Limb (tissue), 2 donors: ENCODE measurements around the gene PDPK1.
"Not testable (repeated sequence)": the region's sequence is repeated elsewhere in the genome, so short reads cannot be mapped to it uniquely, and the experiment has no call there.

Source experiments
- DNase-seq, 2 donors: peaks; one replicate each; pipeline ENCODE4 v3.0.0-alpha.2; 2016; ENCODE audit errors: extremely low spot score in 2 of 2

PDPK1 gene

DNA sequence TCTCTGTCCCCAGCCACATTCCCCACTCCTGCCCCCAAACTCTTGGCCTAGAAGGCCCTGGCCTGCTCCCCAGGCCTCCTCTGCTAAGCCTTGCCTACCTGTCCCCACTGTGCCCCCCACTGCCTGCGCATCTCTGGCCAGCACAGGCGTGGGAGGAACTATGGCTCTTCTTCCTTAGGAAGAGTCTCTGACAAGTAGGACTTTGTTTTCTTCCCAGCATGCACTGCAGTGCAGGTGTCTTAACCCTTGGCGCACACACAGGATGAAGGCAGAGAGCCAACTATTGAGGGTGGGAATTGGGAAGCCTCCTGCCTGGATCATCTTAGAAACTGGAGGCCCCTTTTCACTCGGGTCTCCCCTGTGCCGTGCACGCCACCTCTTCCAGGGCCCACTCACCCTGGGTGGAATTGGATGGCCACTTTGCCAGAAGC lies 14.0 kb upstream of the PDPK1 start:
- DNase-seq: no peak

DNA sequence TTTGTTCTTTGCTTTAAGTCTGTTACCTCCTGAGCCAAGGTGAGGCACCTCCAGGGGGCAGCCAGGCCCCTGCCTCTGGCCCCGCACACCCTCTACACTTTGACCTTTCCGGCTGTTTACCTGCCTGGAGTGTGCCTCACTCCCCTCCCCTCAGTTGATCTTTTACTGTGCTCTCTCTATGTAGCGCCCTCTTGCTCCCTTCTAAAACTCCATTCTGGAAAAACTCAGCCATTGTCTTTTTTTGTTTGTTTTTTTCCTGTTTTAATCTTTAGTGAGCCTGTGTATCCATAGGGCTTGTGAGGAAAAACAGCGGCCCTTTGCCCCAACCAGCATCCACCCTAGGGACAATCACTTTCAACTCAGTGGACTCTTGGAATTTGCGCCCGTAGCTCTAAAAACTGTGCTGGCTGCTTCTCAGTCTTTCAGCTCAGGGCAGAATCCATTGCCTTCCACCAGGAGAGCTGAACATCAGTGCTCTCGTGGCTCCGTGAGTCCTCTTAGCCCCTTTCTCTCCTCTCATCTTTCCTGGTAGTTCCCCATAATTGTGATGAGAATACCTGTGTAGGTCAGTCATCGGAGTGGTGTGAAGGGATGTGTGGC lies 13.4 kb upstream of the PDPK1 start:
- no peak for DNase-seq

DNA sequence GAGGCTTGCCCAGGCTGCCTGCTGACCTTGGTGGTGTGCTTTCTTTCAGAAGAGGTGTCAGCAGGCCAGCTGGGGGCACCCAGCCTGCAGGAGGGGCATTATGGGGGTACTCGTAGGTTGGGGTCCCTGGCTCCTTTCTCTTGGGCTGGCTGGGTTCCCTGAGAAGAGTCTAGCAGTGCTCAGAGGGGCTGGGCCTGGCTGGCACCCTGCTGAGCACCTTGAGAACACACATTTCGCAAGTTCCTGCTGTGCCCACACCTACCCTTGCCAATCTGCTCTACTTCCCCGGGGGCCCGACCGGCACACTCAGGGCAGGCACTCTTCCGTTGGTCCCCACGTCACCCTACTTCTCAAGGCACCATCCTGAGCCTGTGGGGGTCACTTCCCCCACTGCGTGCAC lies 11.7 kb upstream of the PDPK1 start:
- no peak for DNase-seq

DNA sequence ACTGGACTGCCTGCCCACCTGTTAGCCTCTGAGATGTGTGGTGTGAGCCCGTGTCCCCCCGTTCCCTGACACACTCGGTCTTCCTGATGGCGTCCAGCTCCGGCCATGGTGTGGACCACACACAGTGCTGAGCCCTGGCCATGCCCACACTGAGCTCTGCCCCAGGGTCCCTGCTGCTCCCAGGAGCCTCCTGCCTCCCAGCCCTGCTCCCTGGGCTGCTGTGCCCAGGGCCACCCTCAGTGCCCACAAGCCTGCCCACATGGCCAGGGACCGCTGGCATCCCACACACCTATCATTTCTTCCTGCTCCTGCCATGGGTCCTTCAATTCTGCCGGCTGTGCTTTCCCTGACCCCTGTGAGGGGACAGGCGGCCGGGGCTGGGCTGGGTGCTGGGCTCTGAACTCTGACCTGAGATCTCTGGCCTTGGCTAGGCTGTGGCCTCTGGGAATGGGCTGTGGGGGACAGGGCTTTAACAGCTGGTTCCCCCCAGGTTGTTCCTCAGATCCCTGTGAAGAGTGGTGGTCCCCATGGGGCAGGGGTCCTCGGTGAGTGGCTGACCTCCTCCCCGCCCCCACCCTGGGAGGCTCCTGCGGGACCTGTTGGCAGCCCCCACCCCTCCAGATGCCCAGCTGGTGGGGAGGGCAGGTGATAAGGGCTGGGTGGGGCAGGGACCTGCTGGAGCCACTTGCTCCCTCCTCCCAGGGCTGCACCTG lies 10.6 kb upstream of the PDPK1 start:
- DNase-seq: no peak

DNA sequence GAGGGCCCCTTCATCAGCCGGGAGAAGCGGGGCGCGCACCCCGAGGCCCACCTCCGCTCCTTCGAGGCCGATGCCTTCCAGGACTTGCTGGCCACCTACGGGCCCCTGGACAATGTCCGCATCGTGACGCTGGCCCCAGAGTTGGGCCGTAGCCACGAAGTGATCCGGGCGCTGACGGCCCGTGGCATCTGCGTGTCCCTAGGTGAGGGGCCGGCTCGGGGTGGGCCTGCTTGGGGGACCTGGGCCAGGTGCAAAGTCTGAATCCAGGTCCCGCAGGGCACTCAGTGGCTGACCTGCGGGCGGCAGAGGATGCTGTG lies 10.1 kb upstream of the PDPK1 start:
- DNase-seq: no peak

GRCh38 chr16:2528161-2529060 lies 9.4 kb upstream of the PDPK1 start:
- DNase-seq: no peak

GRCh38 chr16:2529061-2529931 lies 8.5 kb upstream of the PDPK1 start:
- no peak for DNase-seq

DNA sequence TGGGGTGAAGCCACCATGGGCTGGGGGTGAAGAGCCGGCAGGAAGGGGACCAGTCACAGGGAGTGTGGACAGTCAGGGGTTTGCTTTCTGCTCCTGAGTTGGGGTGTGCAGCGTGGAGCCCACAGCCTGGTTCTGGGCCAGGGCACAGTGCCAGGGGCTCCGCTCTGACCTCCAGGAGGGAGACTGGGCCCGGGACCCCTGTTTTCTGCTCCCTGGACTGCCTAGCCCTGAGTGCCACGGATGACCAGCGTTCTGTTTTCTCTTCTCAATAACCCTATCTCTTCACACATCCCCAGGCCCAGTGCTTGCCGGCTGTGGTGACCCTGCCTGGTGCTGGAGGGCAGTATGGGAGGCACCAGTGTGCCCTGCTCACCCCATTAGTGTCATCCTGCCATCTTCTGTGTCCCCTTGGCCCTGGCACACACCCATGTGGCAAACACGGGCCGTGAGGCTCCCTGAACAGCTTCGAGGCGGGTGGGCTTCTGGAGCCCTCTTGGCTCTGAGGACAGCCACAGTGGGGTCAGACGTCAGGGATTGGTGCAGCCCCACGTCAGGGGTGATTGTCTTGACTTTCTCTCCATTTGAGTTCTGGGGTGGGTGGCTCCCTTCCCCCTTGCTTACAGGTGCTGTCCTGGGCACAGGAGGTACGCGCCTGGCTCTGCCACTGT lies 7.7 kb upstream of the PDPK1 start:
- no peak for DNase-seq

DNA sequence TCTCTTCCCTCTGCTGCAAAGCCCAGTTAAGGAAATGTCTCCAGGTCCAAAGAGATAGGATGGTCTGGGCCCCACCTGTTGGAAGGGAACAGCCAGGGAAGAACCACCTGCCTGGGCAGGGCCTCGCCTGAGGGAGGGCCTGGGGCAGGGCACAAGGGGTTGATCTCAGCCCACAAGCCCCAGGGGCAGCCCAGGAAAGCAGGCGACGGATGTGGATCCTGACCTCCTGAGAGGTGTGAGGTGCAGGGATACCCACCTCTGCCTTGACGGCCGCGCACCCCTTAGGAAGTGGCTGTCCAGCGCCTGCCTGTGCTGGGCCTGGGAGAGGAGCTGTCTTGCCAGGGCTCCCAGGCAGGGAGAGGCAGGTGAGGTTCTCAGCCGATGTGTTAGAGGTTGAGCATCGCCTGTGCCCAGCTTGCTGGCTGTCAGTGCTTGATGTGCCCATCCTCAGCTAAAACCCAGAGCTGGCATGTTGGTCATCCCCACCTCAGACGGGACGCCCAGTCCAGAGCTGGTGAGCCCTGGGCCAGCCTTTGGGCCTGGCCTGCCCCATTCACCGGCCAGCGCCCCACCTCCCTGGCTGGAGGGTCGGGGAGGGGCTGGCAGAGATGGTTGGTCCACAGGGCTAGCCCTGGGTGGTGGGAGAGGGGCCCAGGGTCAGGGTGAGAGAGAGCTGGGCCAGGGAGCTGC lies 7.0 kb upstream of the PDPK1 start:
- no peak for DNase-seq

- DNase-seq: no peak
Measured at GRCh38 chr16:2531371-2531695, 6.5 kb upstream of the PDPK1 start, which contains the start of gene CEMP1. Gene CEMP1 (minus strand): TSS chr16:2531408. CDS start chr16:2531073, 335 bp downstream.

DNA sequence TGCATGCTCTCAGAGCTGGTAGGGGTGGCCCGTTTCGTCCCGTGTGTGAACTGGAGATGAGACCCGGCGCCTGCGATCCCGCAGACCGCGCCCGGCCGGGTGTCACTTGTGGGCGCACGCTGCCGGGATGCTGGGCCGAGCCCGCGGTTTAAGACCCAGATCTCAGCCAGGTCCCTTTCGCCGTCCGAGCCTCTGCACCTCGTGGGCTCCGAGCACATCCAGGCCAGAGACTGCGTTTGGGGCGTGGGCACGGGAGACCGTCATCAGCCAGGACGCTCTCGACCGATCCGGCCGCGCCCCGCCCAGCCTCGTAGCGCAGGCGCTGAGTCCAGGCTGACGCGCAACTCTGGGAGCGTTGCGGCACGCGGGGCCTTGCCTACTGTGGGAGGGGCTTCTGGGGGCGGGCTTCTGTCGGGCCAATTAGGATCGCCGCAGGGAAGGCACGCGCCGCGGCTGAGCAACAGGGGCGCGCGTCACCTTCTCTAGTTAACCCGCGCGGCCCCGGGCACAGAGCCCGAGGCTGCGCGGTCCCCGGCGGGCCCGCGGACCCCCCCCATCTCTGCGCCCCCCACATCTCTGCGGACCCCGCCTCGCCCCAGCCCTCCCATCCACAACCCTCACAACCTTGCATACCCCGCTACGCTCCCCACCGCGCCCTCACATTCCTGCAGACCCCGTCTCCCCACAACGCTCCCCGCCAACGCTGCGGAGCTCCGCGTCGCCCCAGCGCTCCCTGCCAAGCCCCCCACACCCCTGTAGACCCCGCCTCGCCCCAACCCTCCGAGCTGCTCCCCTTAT lies 5.9 kb upstream of the PDPK1 start:
- DNase-seq: peak; percentile 95 to 97

GRCh38 chr16:2532494-2533141 lies 5.2 kb upstream of the PDPK1 start:
- no peak for DNase-seq

DNA sequence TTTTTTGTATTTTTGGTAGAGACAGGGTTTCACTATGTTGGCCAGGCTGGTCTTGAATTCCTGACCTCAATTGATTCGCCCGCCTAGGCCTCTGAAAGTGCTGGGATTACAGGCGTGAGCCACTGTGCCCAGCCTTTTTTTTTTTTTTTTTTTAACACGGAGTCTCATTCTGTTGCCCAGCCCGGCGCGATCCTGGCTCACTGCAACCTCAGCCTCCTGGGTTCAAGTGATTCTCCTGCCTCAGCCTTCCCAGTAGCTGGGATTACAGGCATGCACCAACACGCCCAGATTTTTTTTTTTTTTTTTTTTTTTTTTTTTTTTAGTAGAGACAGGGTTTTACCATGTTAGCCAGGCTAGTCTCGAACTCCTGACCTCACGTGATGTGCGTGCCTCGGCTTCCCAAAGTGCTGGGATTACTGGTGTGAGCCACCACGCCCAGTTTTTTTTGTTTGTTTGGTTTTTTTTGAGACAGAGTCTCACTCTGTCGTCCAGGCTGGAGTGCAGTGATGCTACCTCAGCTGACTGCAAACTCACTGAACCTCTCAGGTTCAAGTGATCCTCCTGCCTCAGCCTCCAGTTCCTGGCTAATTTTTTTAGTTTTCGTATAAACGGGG lies 4.6 kb upstream of the PDPK1 start:
- DNase-seq: not testable (repeated sequence)

DNA sequence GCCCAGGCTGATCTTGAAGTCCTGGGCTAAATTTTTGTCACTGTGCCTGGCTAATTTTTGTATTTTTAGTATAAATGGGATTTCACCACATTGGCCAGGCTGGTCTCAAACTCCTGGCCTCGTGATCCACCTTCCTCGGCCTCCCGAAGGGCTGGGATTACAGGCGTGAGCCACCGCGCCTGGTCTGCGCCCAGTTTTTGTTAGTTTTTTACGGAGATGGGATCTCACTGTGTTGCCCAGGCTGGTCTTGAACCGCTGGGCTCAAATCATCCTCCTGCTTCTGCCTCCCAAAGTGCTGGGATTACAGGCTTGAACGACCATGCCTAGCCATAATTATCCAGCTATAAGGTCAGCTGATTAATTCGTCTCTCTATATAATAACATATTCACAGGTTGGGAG lies 3.9 kb upstream of the PDPK1 start:
- DNase-seq: no peak

DNA sequence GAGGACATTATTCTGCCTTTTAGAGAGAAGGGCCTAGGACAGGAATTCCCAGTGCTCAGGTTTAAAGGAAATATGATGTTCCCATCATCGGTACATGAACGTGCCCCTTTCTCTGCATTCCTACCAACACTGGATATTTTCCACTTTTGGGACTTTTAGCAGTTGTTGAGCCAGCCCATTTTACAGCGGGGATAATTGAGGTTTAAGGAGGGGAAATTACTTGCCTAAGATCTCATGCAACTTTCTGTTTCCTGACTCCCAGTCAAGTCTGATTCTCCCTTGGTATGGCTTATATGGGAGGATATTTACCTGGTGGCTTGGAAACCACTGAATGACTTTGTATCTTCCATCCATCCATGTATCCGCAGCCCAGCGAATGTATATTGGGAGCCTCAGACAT lies 3.5 kb upstream of the PDPK1 start:
- not testable (repeated sequence) for DNase-seq

- DNase-seq: no peak
Measured at GRCh38 chr16:2535625-2536013, 2.2 kb upstream of the PDPK1 start.

- not testable (repeated sequence) for DNase-seq
Measured at GRCh38 chr16:2539192-2539844, 1.5 kb downstream of the PDPK1 start.

DNA sequence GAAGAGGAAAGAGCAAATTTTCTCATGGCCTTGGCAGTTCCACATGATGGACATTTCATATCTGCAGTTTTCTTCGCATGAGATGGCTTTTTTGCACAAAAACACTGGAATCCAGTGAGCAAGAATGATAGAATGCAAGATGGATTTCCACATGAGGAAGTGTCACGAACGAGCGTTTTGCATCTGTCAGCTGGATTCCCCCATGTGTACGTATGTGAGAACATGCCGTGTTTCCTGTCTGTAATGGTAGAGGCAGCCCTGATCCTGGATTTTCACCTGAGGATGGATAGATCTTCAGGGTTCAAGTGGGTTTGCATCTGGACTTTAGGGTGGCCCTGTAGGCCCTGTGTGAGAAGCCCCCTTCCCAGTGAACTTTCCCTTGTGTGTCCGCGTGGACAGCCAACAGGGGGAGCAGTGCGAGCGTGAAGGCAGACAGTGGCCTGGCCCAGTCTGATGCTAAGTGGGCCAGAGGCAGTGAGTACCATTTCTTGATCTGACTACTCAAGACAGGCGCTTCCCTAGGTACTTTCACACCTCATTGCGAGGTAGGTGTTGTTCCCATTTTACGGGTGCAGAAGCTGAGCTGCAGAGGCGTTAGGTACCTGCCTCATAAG lies 2.1 kb downstream of the PDPK1 start:
- not testable (repeated sequence) for DNase-seq
